ENCODE data around the gene PAXX. TPM values are rescaled to one million over a fixed set of nuclear protein-coding genes. Genes with fewer than 3 reads are reported as not detected.
A peak's percentile ranks its signal among the peaks of the same experiment; 100 is the strongest.

The PAXX gene
- total RNA-seq, 1 donor from 2014 or later = 53.1 TPM

DNA sequence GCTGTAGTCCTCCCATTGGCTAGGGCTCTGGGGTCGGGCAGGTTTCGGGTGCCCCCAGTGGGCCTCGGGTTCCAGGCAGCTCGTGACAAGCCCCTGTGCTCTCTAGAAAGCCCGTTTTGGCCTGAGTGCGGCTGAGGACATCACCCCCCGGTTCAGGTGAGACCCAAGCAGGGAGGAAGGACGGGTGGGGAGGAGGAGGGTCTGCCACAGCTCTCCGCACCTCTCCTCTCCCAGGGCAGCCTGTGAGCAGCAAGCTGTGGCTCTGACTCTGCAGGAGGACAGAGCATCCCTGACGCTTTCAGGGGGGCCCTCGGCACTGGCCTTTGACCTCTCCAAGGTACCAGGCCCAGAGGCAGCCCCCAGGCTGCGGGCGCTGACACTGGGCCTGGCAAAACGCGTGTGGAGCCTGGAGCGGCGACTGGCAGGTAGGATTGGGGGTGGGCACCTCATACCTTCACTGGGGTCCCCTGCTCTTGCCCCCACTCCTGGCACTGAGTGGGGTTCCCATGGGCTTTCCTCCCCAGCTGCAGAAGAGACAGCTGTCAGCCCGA is 672 bp downstream of the PAXX start:
- ATAC-seq = no peak
- no peak for DNase-seq
- intact Hi-C loops (cut with DNase I) = no loop called here
- TF ChIP-seq, protein P1, sequence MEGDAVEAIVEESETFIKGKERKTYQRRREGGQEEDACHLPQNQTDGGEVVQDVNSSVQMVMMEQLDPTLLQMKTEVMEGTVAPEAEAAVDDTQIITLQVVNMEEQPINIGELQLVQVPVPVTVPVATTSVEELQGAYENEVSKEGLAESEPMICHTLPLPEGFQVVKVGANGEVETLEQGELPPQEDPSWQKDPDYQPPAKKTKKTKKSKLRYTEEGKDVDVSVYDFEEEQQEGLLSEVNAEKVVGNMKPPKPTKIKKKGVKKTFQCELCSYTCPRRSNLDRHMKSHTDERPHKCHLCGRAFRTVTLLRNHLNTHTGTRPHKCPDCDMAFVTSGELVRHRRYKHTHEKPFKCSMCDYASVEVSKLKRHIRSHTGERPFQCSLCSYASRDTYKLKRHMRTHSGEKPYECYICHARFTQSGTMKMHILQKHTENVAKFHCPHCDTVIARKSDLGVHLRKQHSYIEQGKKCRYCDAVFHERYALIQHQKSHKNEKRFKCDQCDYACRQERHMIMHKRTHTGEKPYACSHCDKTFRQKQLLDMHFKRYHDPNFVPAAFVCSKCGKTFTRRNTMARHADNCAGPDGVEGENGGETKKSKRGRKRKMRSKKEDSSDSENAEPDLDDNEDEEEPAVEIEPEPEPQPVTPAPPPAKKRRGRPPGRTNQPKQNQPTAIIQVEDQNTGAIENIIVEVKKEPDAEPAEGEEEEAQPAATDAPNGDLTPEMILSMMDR (IDR thresholded peaks at IDR 0.05) = no peak
- Histone ChIP-seq H3K4me1 (peaks cover 47% of the 10 kb centered on the region), H3K4me3 (peak overlapping the region; percentile 84), H3K27ac (peak overlapping the region; percentile 85), H3K9me3 (no peaks in the 10 kb centered on the region), H3K36me3 (peaks cover 13% of the 10 kb centered on the region), H3K27me3 (no peaks in the 10 kb centered on the region)

DNA sequence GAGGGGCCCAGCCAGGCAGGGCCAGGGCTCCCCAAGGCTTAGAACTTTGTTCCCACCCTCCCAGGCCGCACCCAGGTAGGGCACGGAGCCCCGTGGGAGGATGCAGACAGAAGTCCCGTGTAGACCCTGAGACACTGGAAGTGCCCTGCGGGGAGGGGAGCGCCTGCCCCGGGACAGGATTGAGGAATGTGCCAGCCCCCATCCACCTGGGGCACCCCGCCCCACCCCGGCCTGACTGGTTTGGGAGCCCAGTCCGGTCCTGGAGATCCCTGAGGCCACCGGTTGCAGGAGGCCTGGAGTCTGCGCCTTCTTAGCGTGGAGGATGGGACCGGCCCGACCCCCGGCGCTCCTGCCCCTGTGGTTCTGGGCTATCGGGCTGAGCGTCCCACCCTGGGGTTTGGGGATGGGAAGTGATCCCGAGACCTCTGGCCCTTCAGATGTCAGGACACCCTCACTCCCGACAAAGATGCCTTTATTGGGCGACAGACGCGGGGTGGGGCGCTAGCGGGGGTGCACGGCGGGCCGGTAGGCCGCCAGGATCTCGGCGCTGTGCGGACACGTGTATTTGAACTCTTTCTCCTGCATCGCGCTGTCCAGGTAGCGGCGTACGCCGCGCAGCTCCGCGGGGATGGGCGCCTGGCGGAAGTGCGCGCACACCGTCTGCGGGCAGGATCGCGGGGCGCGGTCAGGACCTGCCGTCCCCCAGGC is 2.1 kb downstream of the PAXX start:
- TF ChIP-seq, protein P1 (IDR thresholded peaks at IDR 0.05) = no peak
- H3K9me3 ChIP-seq = no peaks in the 10 kb centered on the region
- ATAC-seq (no peak), DNase-seq (no peak)
- intact Hi-C loops (cut with DNase I) = no loop called here
- peaks cover 13% of the 10 kb centered on the region for H3K36me3 ChIP-seq
- peak overlapping the region; percentile 46 for H3K4me3 ChIP-seq
- no peak overlapping the region for H3K27ac ChIP-seq
- H3K27me3 ChIP-seq = no peaks in the 10 kb centered on the region
- peaks cover 51% of the 10 kb centered on the region for H3K4me1 ChIP-seq

- Histone ChIP-seq H3K27me3 (no peaks in the 10 kb centered on the region), H3K4me3 (peak overlapping the region; percentile 46), H3K4me1 (peaks cover 57% of the 10 kb centered on the region), H3K36me3 (peaks cover 13% of the 10 kb centered on the region), H3K27ac (no peak overlapping the region), H3K9me3 (no peaks in the 10 kb centered on the region)
- DNase-seq = no peak
- TF ChIP-seq, protein P1 (IDR thresholded peaks at IDR 0.05) = no peak
- ATAC-seq = no peak
- intact Hi-C loops (cut with DNase I) = no loop called here
Observed at GRCh38 chr9:136994888-136995230, 2.6 kb downstream of the PAXX start.

GRCh38 chr9:136995362-136995761 is 3.1 kb downstream of the PAXX start:
- H3K36me3 ChIP-seq = peaks cover 13% of the 10 kb centered on the region
- DNase-seq (no peak), ATAC-seq (no peak)
- no peaks in the 10 kb centered on the region for H3K9me3 ChIP-seq
- H3K4me3 ChIP-seq = peak overlapping the region; percentile 46
- intact Hi-C loops (cut with DNase I) = no loop called here
- TF ChIP-seq, protein P1 (IDR thresholded peaks at IDR 0.05) = no peak
- no peaks in the 10 kb centered on the region for H3K27me3 ChIP-seq
- no peak overlapping the region for H3K27ac ChIP-seq
- H3K4me1 ChIP-seq = peaks cover 59% of the 10 kb centered on the region

DNA sequence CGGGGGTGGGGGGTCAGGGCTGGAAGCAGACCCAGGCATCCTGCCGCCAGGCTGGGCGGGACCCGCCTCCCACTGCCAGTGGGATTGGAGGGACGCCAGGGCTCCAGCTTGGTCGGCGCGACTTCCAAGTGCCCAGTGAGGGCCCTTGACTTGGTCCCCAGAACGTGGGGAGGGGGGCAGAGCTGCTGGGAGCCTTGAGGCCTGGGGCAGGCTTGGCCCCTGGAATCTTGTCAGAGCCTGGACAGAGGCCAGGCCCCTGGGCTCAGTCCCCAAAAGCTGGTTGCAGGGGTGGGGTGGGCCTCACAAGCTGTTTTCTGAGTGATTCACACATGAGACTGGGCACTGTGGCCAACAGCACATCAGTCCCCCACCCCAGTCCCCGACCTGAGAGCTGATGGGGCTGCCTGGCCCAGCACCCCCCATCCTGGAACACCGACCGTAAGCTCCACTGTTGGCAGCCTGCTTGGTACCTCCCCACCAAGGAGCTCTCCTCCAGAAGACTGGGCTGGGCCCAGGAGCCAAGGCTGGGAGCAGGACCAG is 3.6 kb downstream of the PAXX start:
- Histone ChIP-seq H3K9me3 (no peaks in the 10 kb centered on the region), H3K36me3 (peaks cover 13% of the 10 kb centered on the region), H3K4me1 (peaks cover 63% of the 10 kb centered on the region), H3K27me3 (no peaks in the 10 kb centered on the region), H3K27ac (peak overlapping the region; percentile 80), H3K4me3 (peak overlapping the region; percentile 46)
- ATAC-seq = peak; percentile 36
- intact Hi-C loops (cut with DNase I) = no loop called here
- DNase-seq = peak; percentile 93
- TF ChIP-seq, protein P1 (IDR thresholded peaks at IDR 0.05) = no peak
